Left ventricle myocardium superior (tissue), 1 donor: Measurements from ENCODE around the gene VWA3A. TPM values are rescaled to one million over a fixed set of nuclear protein-coding genes. Genes with fewer than 3 reads are reported as not detected.
"Not testable (repeated sequence)": the region's sequence is repeated elsewhere in the genome, so short reads cannot be mapped to it uniquely, and the experiment has no call there.

ENCODE experiments used
- ATAC-seq: fragments of 200-7000 bp; cut with Tn5 transposase; one replicate; pipeline ENCODE4 v1.9.1; 2020; ENCODE audit warnings: mild to moderate bottlenecking, moderate library complexity
- DNase-seq: peaks from one replicate; pipeline ENCODE4 v3.0.0-alpha.2; 2020
- intact Hi-C: fragments of 100-400 bp; cut with micrococcal nuclease; formaldehyde crosslinking; loops from one replicate; pipeline ENCODE4 v1.11.0; 2022
- total RNA-seq: library from RNA; stranded (reverse); fragmentation: NEBNext Ultra II Directional; extraction: Animal tissue kit (Norgen Biotek cat#: 25700); gene quantifications from one replicate; pipeline ENCODE4 v1.2.1, GENCODE V29; 2021
- donor health status: DM: no; HTN: yes; CAD: no; lungs with severe emphysema.

The VWA3A gene
- total RNA-seq, 1 donor from 2014 or later = 0.52 TPM

DNA sequence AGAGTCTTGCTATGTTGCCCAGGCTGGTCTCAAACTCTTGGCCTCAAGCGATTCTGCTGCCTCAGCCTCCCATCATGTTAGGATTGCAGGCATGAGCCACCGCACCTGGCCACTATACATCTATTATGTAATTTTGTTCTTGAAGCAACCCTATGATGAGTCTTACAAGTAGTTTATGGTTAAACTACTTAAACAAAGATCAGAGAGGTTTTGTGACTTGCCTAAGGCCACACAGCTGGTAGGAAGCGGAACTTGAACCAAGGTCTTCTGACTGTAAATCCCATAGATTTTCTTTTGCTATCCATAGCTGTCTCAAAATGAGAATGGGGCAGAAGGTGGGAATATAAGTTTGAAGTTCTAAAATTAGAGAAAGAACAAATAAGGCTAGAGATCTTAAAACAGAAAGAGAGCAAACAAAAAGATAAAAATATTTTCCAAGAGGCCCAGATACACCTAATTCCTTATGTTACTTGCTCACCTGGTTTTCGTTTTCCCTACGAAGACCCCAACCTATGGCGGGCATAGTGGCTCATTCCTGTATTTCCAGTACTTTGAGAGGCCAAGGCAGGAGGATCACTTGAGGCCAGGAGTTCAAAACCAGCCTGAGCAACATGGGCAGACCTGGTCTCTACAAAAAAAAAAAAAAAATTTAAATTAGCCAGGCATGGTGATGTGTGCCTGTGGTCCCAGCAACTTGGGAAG lies 32.4 kb downstream of the VWA3A start:
- DNase-seq (no peak), ATAC-seq (no peak)
- intact Hi-C loops = no loop called here

DNA sequence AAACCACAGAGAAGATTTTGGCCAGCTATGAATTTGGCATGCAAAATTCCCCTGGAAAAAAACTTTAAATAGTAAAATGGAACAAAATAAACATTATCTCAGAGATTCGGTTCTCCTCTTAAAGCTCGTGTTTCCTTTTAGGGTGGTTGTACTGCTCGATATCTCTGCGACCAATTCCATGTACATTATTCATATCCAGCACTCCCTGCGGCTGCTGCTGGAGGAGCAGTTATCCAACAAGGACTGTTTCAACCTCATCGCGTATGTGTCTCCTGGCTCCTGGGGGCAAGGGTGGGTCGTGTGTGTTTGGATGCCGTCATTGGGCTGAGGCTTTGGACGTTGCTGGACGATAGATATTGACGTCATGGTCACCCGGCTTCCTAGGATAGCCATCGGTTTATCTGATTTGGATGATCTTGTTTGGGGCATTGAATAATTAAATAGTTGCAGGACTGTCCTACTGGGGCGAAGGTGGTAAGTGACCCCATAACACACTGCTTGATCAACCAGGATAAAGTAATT lies 33.8 kb downstream of the VWA3A start:
- intact Hi-C loops = no loop called here
- DNase-seq = no peak
- ATAC-seq = no peak

DNA sequence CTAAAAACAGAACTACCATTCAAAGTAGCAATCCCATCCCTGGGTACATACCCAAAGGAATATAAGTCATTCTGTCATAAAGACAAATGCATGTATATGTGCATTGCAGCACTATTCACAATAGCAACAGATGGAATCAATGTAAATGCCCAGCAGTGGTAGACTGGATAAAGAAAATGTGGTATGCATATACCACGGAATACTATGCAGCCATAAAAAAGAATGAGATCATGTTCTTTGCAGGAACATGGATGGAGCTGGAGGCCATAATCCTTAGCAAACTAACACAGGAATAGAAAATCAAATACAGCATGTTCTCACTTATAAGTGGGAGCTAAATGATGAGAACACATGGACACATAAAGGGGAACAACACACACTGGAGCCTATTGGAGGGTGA lies 36.2 kb downstream of the VWA3A start:
- intact Hi-C loops, ATAC-seq, DNase-seq: not testable (repeated sequence)

- intact Hi-C loops = no loop called here
- DNase-seq (no peak), ATAC-seq (no peak)
Observed at GRCh38 chr16:22130528-22130927, 38.2 kb downstream of the VWA3A start.

- intact Hi-C loops = no loop called here
- no peak for ATAC-seq
- DNase-seq = no peak
Observed at GRCh38 chr16:22132801-22133200, 40.5 kb downstream of the VWA3A start.

DNA sequence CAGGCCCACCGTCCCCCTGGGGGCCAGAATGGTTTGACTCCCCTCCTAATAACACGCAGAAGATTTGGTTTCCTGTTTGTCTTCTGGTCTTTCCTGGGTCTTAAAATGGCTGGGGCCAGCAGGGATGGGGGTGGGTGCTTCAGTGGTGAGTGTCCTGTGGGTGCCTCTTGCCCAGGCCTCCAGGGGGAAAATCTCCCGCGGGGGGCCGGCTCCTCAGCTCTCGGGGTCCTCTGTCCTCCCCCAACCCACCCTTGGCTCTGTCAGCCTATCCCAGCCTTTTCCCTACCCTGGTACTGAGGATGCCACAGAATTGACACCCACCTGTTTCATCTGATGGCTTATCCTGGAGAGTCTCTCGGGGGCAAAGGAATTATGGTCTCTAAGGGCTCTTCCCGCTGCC lies 46.1 kb downstream of the VWA3A start:
- ATAC-seq (no peak), DNase-seq (no peak)
- intact Hi-C loops = no loop called here

DNA sequence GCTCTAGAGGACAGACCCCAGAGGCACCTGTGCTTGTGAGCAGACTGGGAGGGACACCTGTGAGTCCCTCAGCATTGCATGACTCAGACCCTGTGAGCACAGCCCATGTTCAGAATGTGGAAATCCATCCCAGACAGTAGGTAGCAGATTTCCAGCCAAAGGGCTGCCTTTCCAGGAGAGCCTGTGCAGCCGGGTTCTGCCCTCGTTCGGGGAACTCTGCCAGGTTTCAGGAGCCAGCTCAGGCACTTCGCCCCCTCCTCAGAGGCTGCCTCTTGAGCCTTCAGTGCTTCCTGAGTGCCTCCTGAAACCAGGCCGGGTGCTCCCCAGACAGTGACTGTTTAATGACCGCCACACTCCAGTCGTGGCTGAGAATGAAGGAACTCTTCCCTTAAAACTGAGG lies 46.7 kb downstream of the VWA3A start:
- ATAC-seq = no peak
- no peak for DNase-seq
- intact Hi-C loops = no loop called here

DNA sequence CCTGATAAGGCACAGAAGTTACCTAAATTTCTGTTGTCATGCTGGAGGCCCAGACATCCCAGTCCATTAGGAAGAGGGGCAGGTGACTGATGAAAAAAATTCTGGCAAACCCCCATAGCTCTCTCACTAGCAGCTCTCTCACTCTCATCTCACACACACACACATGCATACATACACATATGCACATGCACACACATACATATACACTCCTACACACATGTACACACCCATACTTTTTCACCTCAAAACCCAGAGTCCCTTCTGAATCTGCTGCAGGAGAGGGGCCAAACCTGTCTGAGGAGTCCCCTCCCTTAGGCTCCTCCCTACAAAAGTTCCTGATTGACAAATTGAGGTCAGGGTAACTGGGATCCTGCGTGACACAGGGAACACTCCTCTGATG lies 47.4 kb downstream of the VWA3A start:
- no peak for ATAC-seq
- intact Hi-C loops = no loop called here
- no peak for DNase-seq

DNA sequence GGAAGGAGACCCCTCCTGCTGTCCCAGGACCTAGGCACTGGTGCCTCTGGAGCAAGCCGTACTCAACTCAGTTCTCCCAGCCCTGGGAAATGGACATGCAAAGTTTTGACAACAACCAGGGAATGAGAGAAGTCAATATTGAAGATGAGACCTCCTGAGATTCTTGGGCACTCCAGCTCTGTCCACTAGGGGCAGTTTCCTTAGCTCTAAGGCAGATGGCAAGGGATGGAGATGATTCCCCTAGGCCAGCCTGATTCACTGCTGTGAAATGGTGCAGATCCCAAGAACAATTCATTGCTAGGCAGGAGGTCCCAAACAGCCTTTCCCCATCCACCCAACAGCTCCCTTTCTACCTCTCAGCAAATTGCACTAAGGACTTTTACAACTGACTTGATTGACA lies 49.4 kb downstream of the VWA3A start:
- intact Hi-C loops = no loop called here
- no peak for DNase-seq
- ATAC-seq = no peak

DNA sequence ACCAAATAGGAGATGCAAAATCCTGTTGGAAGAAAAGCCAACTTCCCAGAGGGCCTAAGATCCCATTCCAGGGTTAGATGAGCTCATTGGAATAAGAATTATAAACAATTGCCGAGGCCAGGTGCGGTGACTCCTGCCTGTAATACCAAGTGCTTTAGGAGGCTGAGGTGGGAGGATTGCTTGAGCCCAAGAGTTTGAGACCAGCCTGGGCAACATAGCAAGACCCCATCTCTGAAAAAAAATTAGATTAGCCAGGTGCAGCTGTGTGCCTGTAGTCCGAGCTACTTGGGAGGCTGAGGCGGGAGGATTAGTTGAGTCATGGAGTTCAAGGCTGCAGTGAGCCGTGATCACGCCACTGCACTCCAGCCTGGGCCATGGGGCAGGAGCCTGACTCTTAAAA lies 52.2 kb downstream of the VWA3A start:
- intact Hi-C loops = no loop called here
- ATAC-seq (no peak), DNase-seq (no peak)

- DNase-seq = no peak
- ATAC-seq = no peak
- intact Hi-C loops = no loop called here
Observed at GRCh38 chr16:22147853-22148252, 55.5 kb downstream of the VWA3A start.

DNA sequence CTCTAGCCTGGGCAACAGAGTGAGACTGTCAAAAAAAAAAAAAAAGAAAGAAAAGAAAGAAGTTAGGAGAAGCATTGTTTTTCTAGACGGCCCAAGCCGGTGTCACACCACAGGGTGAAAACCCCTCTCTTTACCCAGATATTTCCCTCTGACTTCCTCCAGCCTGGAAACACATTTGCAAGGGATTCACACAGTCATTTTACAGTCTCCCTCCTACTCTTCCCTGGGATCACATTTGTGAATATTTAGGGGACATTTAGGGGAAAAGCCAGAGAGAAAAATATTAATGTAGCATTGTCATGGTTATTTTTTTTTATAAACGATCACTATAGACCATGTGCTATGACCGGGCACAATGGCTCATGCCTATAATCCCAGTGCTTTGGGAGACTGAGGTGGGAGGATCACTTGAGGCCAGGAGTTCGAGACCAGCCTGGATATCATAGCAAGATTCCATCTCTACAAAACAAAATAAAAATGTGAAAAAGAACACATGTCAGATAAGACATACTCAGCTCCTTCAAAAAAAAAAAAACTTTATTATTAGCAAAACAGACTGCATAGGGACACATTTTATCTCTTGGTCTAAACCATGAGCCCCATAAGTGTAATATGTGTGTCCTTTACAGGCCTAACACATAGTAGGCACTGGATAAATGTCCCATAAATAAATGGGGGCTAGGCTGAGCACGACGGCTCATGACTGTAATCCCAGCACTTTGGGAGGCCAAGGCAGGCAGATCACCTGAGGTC lies 59.1 kb downstream of the VWA3A start:
- intact Hi-C loops = no loop called here
- ATAC-seq (no peak), DNase-seq (no peak)

DNA sequence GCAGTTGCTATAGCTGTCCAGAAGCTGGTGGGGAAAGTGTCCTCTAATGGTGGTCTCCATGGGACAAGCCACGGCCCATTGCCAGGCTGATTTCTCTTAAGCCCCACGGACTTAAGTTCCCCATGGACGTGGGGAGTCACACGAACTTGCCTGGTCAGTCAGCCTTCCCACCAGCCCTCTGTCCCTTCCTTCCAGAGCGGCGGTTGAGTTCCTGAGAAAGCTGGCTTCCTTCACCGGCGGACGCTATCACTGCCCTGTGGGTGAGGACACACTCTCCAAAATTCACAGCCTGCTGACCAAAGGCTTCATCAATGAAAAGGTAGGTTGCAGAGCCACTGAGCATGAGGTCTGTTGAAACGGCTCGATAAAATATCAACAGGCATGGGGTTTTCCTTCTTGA lies 60.0 kb downstream of the VWA3A start:
- no peak for DNase-seq

DNA sequence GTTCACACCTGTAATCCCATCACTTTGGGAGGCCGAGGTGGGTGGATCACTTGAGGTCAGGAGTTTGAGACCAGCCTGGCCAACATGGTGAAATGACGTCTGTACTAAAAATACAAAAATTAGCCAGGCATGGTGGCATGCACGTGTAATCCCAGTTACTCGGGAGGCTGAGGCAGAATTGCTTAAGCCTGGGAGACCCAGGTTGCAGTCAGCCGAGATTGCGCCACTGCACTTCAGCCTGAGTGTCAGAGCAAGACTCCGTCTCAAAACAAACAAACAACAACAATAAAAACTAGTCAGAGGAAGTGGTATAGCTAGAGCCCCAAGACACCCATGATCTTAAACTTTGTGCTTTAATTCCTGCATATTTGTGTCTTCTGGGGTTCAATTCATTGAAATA lies 60.7 kb downstream of the VWA3A start:
- DNase-seq = not testable (repeated sequence)

More for the DNA sequence above, 60.0 kb downstream of the VWA3A start:
- no peak for ATAC-seq
- intact Hi-C loops = no loop called here

GRCh38 chr16:22161401-22161800 lies 69.1 kb downstream of the VWA3A start:
- DNase-seq (no peak), ATAC-seq (no peak)
- intact Hi-C loops = no loop called here

More for the DNA sequence above, 60.7 kb downstream of the VWA3A start:
- intact Hi-C loops, ATAC-seq: not testable (repeated sequence)

DNA sequence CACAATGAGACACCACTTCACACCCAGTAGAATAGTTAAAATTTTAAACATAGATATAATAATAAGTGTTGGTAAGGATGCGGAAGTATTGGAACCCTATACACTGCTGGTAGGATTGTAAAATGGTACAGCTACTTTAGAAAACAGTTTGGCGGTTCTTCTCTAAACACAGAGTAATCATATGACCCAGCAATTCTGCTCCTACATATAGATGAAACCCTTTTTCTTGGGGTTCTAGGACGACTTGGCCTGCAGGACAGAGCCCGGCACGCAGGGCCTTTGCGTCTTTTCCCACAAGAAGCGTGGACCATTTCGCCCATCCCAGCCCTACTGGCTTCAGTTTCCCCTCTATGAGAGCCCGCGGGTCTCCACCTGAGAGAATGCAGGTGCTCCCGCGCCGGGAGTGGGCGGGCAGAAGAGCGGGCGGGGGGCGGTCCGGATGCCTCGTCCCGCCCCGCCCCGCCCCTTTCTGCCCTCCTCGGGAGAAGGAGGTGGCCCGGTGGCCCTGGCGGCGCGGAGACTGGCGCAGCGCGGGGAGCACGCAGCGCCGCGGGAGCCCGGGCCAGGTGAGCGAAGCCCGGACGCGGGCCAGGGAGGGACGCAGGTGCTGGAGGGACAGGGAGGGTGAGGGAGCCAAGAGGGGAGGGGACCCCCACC lies 69.8 kb downstream of the VWA3A start, which contains the start of gene SDR42E2:
TSS of gene SDR42E2 (plus strand) at position 508 of the 657 bp plus-strand sequence. CDS start 3,077 bp downstream, outside the sequence.
- DNase-seq (no peak), ATAC-seq (no peak)
- intact Hi-C loops = no loop called here

DNA sequence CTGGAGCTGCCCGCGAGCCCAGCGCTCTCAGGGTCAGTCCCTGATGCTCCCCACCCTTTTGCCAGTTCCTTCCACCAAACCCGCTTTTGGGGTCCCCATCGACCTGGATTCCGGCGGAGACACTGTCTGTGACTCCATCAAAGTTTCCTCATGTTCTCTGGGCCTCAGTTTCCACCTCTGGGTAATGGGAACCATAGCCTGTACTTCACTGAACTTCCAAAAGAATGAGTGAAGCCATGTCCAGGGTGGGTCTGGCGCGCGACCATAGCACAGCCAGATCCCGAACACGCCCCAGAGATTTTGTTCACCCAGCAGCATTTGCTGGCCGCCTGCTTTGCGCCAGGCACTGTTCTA lies 70.3 kb downstream of the VWA3A start:
- ATAC-seq (no peak), DNase-seq (no peak)
- intact Hi-C loops = no loop called here

DNA sequence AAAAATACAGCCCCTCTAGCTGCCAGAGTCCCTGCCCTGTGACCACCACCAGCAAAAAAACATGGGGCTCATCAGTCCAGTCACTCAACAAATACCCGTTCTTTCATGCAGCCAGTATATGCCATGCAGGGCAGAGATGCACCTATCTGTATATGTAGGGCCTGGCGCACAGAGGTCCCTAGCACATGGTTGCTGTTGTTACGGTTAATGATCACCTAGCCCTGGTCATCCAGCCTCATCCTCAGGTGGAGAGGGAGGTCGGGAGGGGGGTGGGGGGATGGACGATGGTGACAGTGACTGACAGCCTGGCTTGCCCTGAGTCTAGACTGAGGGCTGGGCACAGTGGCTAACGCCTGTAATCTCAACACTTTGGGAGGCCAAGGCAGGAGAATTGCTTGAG lies 71.5 kb downstream of the VWA3A start:
- ATAC-seq = no peak
- DNase-seq = no peak
- intact Hi-C loops = no loop called here

DNA sequence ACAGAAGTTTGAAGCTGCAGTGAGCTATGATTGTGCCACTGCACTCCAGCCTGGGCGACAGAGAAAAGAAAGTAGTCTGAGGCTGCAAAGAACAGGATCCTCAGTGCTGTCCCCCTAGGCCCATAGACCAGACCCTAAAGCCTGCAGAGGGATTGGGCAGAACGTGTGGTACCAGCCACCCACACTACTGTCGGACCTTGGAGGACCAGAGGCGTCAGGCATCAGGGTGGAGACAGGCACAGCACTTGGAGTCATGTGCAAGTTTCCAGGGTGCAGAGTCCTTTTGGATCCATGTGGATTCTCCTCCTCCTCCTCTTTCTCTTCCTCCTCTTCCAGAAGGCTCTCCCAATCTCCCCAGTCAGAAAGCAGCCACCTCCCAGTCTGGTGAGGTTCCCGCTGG lies 72.1 kb downstream of the VWA3A start:
- intact Hi-C loops = no loop called here
- no peak for ATAC-seq
- no peak for DNase-seq
